KOPT-K1 (cell line): ENCODE data around the gene OR13F1.
"Not testable (repeated sequence)": the region's sequence is repeated elsewhere in the genome, so short reads cannot be mapped to it uniquely, and the experiment has no call there.

Experiments used
- H3K27ac ChIP-seq: fragments of 200-600 bp; sonication (generic); 2 replicates; pipeline ENCODE4 v1.5.1; 2016; ENCODE audit warnings: antibody characterized with exemption, mild to moderate bottlenecking, low read depth, low read length; ENCODE audit not compliant: poor library complexity, severe bottlenecking
- H3K36me3 ChIP-seq: fragments of 200-600 bp; sonication (generic); 2 replicates; pipeline ENCODE4 v1.5.1; 2017; ENCODE audit warnings: antibody characterized with exemption, mild to moderate bottlenecking, low read length, moderate library complexity; ENCODE audit not compliant: insufficient read depth
- H3K9me3 ChIP-seq: fragments of 200-600 bp; sonication (generic); 2 replicates; pipeline ENCODE4 v1.5.1; 2017; ENCODE audit warnings: antibody characterized with exemption, low read length, mild to moderate bottlenecking; ENCODE audit not compliant: insufficient read depth, poor library complexity, severe bottlenecking

The OR13F1 gene, protein sequence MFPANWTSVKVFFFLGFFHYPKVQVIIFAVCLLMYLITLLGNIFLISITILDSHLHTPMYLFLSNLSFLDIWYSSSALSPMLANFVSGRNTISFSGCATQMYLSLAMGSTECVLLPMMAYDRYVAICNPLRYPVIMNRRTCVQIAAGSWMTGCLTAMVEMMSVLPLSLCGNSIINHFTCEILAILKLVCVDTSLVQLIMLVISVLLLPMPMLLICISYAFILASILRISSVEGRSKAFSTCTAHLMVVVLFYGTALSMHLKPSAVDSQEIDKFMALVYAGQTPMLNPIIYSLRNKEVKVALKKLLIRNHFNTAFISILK

GRCh38 chr9:104503963-104504362, at the start of gene OR13F1:
OR13F1 (plus strand) TSS chr9:104504263; CDS start chr9:104504263, 0 bp downstream.
- Histone ChIP-seq H3K27ac (no peak within 1 kb of the TSS), H3K9me3 (no peaks in the 10 kb centered on the region), H3K36me3 (no peaks in the 10 kb centered on the region)

DNA sequence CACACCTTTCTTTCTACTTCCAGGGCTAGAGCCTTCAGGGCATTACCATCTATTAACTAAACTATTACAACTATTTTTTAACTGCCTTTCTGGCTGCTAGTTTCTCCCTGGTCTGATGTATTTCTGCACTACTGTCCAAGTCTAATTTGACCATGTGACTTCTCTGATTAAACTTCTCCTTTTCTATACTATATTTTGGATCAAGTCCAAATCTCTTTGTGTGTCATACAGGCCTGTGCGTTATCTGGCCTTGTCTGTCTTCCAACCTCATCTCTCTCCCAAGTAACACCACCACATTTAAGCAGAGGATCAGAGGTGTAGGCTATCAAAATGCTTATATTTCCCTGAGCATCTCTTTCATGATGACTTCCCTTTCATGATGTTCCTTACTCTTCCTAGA, 47.2 kb upstream of the OR13F1 start:
- Histone ChIP-seq H3K9me3 (no peaks in the 10 kb centered on the region), H3K36me3 (no peaks in the 10 kb centered on the region), H3K27ac (no peak overlapping the region)

GRCh38 chr9:104463864-104464263, 40.2 kb upstream of the OR13F1 start:
- H3K9me3 ChIP-seq: no peaks in the 10 kb centered on the region
- no peak overlapping the region for H3K27ac ChIP-seq
- no peaks in the 10 kb centered on the region for H3K36me3 ChIP-seq

DNA sequence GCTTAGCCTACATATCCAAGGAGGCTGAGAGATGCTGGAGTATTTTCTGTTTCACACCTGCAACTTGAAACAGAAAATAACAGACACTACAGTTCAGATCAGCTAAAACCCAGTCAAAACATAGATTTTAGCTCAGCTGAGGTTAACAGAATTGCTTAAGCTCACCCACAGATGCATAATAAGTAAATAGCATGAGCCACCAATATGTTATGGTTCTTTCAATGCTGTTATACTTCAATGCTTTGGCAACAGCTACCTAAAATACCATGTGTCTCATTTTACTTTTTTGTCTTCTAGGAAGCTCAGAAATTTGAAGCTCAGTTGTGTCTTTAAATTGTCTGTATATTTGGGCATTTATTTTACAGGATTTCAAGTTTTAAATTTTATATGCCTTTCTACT, 35.8 kb upstream of the OR13F1 start:
- no peaks in the 10 kb centered on the region for H3K9me3 ChIP-seq
- H3K27ac ChIP-seq: no peak overlapping the region
- no peaks in the 10 kb centered on the region for H3K36me3 ChIP-seq

GRCh38 chr9:104482921-104483570, 21.0 kb upstream of the OR13F1 start:
- no peaks in the 10 kb centered on the region for H3K36me3 ChIP-seq
- no peak overlapping the region for H3K27ac ChIP-seq
- no peaks in the 10 kb centered on the region for H3K9me3 ChIP-seq

DNA sequence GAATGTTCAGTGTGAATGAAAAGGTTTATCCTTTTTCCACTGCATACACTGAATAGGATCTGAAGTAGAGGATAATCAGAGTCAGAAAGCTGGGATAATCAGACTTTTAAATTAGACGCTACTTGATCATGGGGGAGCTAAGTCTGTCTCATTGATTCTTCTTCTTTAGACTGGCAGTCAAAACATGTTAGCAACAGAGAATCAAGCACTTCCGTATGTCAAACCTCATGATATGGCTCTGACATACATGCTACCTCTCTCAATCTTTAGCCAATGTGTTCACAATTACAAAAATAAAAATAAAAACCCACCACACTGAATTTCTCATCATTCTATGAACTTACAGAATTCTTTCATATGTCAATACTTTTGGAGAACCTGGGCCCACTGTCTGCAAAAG, 19.0 kb upstream of the OR13F1 start:
- H3K36me3 ChIP-seq: no peaks in the 10 kb centered on the region
- no peaks in the 10 kb centered on the region for H3K9me3 ChIP-seq
- H3K27ac ChIP-seq: no peak overlapping the region

DNA sequence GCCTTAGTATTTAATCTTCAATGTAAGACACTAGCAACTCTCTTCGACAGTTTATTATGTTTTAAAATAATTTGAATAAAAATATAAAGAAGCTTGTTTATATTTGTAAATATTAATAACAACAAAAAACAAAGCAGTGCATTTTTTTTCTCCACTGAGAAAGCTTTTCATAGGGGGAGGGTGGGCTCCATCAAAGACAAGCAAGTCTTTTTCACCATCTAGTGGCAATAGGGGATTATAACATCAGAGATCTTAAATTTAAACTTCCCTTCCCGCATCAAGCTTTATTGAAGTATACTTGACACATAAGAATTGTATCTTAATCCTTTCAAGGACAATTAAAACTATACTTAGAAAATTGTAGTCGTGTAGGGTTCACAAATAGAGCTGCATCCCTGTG, 9.3 kb upstream of the OR13F1 start:
- Histone ChIP-seq H3K36me3 (no peaks in the 10 kb centered on the region), H3K9me3 (no peaks in the 10 kb centered on the region), H3K27ac (no peak overlapping the region)

- Histone ChIP-seq H3K27ac (no peak overlapping the region), H3K9me3 (no peaks in the 10 kb centered on the region), H3K36me3 (no peaks in the 10 kb centered on the region)
Measured at GRCh38 chr9:104503440-104503839, 623 bp upstream of the OR13F1 start.

- H3K36me3 ChIP-seq: no peaks in the 10 kb centered on the region
- H3K9me3 ChIP-seq: no peaks in the 10 kb centered on the region
- H3K27ac ChIP-seq: no peak overlapping the region
Measured at GRCh38 chr9:104506565-104506964, 2.5 kb downstream of the OR13F1 start.

DNA sequence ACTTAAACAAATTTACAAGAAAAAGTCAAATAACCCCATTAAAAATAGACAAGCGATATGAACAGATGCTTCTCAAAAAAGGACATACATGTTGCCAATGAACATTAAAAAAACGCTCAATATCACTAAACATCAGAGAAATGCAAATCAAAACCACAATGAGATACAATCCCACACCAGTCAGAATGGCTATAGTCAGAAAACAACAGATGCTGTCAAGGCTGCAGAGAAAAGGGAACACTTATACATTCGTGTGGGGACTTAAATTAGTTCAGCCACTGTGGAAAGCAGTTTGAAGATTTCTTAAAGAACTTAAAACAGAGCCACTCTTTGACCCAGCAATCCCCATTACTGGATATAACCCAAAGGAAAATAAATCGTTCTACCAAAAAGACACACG, 10.8 kb downstream of the OR13F1 start:
- no peaks in the 10 kb centered on the region for H3K9me3 ChIP-seq
- H3K36me3 ChIP-seq: no peaks in the 10 kb centered on the region
- H3K27ac ChIP-seq: no peak overlapping the region

GRCh38 chr9:104520241-104520640, 16.2 kb downstream of the OR13F1 start:
- not testable (repeated sequence) for H3K27ac ChIP-seq, H3K9me3 ChIP-seq, H3K36me3 ChIP-seq

DNA sequence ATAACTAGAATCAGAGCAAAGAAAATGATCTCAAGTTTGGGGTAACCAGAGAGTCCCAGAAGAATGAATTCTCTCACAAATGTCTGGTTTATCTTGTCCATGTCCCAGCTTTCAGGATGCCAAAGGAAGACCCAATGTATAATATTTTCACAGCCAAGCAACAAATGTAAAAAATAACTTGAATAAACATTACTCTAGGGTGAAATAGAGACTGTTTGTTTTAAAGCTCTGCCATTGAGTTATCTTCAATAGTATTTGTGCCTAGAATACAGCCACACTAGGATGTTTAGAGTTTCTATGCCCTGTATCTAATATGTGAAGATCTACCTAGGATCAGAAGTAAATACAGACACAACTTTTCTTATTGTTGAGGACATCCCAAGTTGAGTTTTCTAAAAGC, 23.0 kb downstream of the OR13F1 start, which contains the start of gene OR13C4:
TSS of gene OR13C4 (minus strand) at position 101 of the 400 bp plus-strand sequence. CDS start at position 101, 0 bp downstream.
- Histone ChIP-seq H3K36me3 (no peaks in the 10 kb centered on the region), H3K9me3 (no peaks in the 10 kb centered on the region), H3K27ac (no peak within 1 kb of the TSS)

GRCh38 chr9:104536756-104537155, 32.7 kb downstream of the OR13F1 start, which contains the start of gene OR13C3:
OR13C3 (minus strand) TSS chr9:104536856; CDS start chr9:104536723, 133 bp downstream.
- Histone ChIP-seq H3K36me3 (no peaks in the 10 kb centered on the region), H3K9me3 (no peaks in the 10 kb centered on the region), H3K27ac (no peak within 1 kb of the TSS)

GRCh38 chr9:104539275-104539674, 35.2 kb downstream of the OR13F1 start:
- H3K36me3 ChIP-seq: no peaks in the 10 kb centered on the region
- H3K9me3 ChIP-seq: no peaks in the 10 kb centered on the region
- H3K27ac ChIP-seq: no peak overlapping the region

DNA sequence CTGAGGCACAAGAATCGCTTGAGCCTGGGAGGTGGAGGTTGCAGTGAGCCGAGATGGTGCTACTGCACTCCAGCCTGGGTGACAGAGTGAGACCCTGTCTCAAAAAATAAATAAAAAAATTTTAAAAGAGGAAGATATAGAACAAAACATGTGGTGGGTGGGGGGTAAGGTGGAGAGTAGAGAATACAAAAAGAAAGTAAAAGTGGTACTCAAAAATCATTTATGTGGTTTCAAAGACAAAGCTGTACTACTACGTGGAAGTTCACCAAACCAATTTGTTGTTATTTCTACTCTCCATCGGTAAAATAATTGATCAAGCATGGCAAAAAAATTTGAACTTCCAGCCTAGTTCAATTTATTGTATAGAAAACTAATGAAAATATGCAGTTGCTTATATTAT, 40.6 kb downstream of the OR13F1 start:
- H3K27ac ChIP-seq: no peak overlapping the region
- H3K9me3 ChIP-seq: no peaks in the 10 kb centered on the region
- no peaks in the 10 kb centered on the region for H3K36me3 ChIP-seq

GRCh38 chr9:104553261-104553660, 49.2 kb downstream of the OR13F1 start:
- Histone ChIP-seq H3K27ac (no peak overlapping the region), H3K36me3 (no peaks in the 10 kb centered on the region)

More at GRCh38 chr9:104553261-104553660, 49.2 kb downstream of the OR13F1 start:
- no peaks in the 10 kb centered on the region for H3K9me3 ChIP-seq
